ENCODE measurements around the gene GALNT2. TPM values are rescaled to one million over a fixed set of nuclear protein-coding genes. Genes with fewer than 3 reads are reported as not detected.

GALNT2 gene
- total RNA-seq, 1 donor, result 38.0 TPM

DNA sequence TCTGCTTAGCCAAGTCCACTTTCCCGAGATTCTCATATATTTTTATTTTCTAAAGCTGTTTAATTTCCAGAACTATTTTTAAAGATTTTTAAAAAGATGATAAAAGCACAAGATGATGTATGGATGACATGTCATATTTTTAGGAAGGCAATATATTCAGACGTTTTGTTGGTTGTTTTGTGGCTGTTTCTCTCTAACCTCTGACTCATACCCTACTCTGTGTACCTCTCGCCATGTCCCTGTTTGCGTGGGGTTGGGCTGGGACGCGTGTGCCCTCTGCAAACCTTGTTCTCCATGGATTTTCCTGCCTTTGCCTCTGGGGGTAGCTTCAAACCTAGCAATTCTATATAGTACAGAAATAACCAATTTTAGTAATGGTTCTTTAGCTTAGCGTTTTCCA lies 132.0 kb downstream of the GALNT2 start:
- DNase-seq (ENCODE audit: low read depth in 2 of 3, low spot score in 2 of 3), result no peak

- DNase-seq (ENCODE audit: low read depth in 2 of 3, low spot score in 2 of 3), result no peak
Measured at GRCh38 chr1:230199554-230199953, 132.5 kb downstream of the GALNT2 start.

DNA sequence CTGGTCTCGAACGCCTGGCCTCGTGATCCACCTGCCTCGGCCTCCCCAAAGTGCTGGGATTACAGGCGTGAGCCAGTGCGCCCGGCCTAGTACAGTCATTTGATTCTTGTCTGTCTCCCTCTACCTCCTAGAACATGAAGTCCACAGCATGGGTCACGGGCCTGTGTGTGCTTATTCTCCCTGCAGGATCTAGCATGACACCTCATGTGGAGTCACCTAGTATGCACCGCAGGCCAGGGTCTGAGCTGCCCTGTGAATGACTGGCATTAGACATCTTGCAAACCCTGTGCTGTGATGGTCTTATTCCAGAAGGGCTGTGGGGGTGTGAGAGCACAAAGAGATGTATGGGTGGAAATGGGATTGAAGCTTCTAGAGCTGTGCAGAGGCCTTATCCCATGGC lies 133.2 kb downstream of the GALNT2 start:
- DNase-seq (ENCODE audit: low read depth in 2 of 3, low spot score in 2 of 3), result no peak

GRCh38 chr1:230201445-230201844 lies 134.4 kb downstream of the GALNT2 start:
- DNase-seq (ENCODE audit: low read depth in 2 of 3, low spot score in 2 of 3), result no peak

DNA sequence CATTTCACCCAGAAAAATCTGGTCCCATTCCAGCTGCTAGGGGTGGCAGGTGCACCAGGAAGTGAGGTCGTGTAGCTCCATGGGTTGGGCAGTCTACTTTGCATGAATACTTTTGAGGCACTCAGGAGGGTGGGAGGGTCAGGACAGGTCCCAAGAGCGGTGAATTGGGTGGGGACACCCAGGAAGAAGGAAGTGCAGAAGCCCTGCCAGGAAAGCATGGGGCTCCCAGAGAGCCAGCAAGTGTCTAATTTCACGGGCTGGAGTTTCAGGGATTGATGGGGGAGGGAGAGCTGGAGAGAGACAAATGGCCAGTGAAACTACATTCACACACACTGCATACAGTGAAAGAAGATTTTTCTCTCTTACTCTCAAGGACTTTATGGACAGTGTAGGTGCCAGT lies 137.8 kb downstream of the GALNT2 start:
- no peak for DNase-seq (ENCODE audit: low read depth in 2 of 3, low spot score in 2 of 3)

DNA sequence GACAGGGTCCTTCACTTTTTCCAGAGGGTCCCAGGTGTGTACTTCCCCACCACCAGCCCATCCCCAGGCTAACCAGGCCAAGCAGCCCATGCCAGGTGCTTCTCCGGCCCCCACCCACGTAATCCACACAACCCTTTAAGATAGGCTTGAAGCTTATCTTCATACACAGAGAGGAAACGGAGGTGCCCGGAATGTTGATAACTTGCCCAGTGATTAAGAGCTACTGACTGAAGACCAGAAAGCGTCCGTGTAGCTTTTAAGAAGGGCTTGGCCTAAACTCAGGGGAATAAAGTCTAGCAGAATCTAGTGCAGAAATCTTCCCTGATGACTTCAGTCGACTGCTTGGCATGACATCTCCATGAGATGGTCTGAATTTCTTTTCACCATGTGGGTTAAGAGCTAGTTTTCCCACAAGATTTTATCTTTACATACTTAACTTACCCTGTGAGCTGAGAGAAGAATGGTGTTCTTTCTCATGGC lies 138.7 kb downstream of the GALNT2 start:
- DNase-seq (ENCODE audit: low read depth in 2 of 3, low spot score in 2 of 3), result no peak

GRCh38 chr1:230206207-230206606 lies 139.2 kb downstream of the GALNT2 start:
- no peak for DNase-seq (ENCODE audit: low read depth in 2 of 3, low spot score in 2 of 3)

DNA sequence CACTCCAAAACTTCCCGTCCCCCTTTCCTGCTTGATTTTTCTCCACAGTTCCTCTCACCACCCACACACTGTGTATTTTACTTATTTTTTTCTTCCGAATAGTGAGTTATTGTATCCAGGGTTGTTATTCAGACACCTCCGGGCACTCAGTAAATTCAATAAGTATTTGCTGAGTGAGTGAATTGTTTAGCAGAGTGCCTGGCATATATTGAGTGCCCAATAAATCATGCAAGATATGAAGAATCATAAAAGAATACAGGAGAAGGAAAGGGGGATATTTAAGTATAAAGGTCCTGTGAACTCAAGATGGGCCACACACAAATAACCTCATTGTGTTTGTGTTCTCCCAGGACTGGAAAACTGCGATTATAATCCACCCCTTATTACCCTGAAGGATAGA lies 139.9 kb downstream of the GALNT2 start:
- no peak for DNase-seq (ENCODE audit: low read depth in 2 of 3, low spot score in 2 of 3)

DNA sequence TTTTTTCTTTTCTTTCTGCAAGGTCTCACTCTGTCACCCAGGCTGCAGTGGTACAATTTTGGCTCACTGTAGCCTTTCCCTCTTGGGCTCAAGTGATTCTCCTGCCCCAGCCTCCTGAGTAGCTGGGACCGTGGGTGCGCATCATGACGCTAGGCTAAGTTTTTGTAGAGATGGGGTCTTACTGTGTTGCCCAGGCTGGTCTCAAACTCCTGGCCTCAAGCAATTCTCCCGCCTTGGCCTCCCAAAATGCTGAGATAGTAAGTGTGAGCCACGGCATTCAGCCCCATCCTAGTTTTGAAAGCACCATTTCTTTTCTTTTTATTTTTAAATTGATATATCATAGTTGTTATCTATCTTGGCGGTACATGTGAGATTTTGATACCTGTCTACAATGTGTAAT lies 140.6 kb downstream of the GALNT2 start:
- DNase-seq (ENCODE audit: low read depth in 2 of 3, low spot score in 2 of 3), result no peak

- DNase-seq (ENCODE audit: low read depth in 2 of 3, low spot score in 2 of 3), result no peak
Measured at GRCh38 chr1:230208619-230209261, 141.7 kb downstream of the GALNT2 start.

GRCh38 chr1:230210326-230210980 lies 143.4 kb downstream of the GALNT2 start:
- DNase-seq (ENCODE audit: low read depth in 2 of 3, low spot score in 2 of 3), result no peak

DNA sequence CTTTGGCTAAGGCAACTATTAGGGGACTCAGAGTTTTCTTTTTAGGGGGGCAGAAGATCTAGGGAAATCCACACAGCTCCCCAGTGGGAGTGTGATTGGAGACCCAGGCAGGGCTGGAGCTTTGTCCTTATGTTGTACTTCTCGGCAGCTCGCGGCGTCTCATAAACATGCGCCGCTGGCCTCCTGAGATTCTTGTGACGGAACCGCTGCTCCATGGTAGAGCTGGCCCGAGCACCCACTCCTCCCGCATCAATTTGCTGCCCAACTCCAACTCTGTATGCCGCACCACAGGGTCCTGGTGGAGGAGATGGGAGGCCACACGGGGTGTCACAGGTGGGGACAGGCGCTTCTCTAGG lies 143.9 kb downstream of the GALNT2 start:
- DNase-seq (ENCODE audit: low read depth in 2 of 3, low spot score in 2 of 3), result no peak

DNA sequence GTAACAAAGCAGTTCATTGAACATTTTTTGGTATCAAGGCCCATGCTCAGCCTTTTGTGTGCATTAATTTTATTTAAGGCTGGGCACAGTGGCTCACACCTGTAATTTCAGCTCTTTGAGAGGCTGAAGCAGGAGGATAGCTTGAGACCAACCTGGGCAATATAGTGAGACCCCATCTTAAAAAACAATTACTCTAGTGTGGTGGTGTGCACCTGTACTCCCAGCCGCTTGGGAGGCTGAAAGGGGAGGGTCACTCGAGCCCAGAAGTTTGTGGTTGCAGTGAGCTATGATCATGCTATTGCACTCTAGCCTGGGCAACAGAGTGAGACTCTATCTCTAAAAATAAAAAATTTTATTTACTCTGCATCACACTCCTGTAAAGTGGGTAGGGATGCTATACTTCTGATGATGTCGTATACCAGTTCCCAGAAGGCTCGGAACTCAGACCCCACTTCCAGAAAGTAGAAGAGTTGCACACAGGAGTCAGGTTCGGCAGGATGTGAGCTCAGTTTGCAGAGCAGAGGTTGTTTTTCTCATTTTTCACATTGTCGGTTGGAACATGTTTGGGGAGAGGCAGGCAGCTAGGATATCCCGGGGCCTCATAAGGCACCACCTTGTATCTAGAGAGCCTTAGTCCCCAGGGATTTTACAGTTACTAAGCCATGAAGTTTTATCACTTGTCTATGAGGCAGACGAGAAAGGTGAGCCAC lies 144.6 kb downstream of the GALNT2 start:
- no peak for DNase-seq (ENCODE audit: low read depth in 2 of 3, low spot score in 2 of 3)

GRCh38 chr1:230212405-230212936 lies 145.4 kb downstream of the GALNT2 start:
- peak in 1 of 3 donors; percentile 22 for DNase-seq (ENCODE audit: low read depth in 2 of 3, low spot score in 2 of 3)

DNA sequence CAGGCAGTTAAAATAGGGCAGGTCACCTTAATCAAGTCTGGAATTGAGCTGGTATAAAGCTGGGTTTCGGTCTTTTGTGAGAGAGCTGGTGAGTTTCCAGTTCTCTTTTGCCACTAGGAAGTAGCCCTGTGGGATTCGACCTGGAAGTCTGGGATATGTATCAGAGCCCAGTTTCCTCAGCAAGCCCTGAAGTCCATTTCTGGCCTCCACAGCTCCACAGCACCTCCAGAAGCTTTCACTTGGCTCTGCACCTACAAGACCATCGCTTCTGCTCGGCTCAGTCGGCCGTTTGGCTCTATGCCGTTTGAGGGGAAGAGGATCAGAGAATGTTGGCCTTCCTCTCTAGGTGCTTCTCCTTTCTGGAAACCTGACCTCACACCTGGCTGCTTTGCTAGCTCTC lies 148.0 kb downstream of the GALNT2 start:
- DNase-seq (ENCODE audit: low read depth in 2 of 3, low spot score in 2 of 3), result no peak

- DNase-seq (ENCODE audit: low read depth in 2 of 3, low spot score in 2 of 3), result no peak
Measured at GRCh38 chr1:230215529-230215928, 148.5 kb downstream of the GALNT2 start.

GRCh38 chr1:230216896-230217295 lies 149.9 kb downstream of the GALNT2 start:
- DNase-seq (ENCODE audit: low read depth in 2 of 3, low spot score in 2 of 3), result peak in 1 of 3 donors; percentile 35

DNA sequence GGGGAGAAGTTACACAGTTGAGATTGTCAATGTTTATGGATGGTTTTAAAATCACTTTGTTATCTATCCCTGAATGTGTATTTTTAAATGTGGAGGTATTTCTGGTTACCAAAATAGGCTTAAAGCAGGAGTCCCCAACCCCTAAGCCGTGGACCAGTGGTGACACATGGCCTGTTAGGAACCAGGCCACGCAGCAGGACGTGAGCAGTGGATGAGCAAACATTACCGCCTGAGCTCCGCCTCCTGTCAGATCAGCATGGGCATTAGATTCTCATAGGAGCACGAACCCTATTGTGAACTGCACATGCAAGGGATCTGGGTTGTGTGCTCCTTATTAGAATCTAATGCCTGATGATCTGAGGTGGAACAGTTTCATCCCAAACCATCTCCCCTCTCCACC lies 151.6 kb downstream of the GALNT2 start:
- DNase-seq (ENCODE audit: low read depth in 2 of 3, low spot score in 2 of 3), result no peak

GRCh38 chr1:230219174-230220067 lies 152.4 kb downstream of the GALNT2 start:
- no peak for DNase-seq (ENCODE audit: low read depth in 2 of 3, low spot score in 2 of 3)

DNA sequence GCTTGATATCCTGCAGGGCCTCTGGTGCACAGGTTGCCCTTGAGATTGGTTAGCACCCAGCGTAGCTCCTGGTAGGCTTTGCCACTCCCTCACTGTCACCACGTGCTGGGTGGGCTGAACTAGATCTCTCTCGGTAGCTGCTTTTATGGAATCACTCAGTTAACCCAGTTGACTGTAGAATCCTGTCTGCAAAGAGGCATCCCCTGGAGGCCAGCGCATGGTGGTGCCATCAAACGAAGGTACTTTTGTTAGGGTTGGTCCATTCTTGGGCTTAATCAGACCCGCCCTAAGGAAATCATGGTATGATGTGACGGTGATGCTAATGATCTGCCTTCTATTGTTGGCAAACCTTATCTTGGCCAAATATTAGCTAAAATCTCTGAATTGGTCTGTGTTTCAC lies 153.4 kb downstream of the GALNT2 start:
- no peak for DNase-seq (ENCODE audit: low read depth in 2 of 3, low spot score in 2 of 3)

DNA sequence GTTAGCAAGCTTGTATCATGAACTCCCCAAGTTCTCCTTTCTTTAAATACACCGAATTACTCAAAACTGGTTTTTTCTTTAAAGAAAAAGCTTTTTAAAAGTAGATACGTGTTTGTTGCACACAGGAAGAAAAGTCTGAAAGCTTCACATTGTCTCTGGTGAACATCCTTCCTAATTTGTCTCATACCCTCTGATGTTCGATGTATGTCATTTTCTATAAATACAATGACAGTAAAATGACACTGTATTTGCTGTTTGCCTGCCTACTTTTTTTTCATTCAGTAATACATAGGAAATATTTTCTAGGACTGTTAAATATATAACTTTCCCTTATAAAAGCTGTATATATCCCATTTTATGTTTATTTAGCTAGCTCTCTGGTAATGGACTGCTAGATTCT lies 153.9 kb downstream of the GALNT2 start:
- no peak for DNase-seq (ENCODE audit: low read depth in 2 of 3, low spot score in 2 of 3)
